NCI-H345 treated with DMSO at 0.1 percent for 48 hours (cell line): Measurements from ENCODE around the gene ZNF232.
A peak's percentile ranks its signal among the peaks of the same experiment; 100 is the strongest.
"Not testable (repeated sequence)": the region's sequence is repeated elsewhere in the genome, so short reads cannot be mapped to it uniquely, and the experiment has no call there.

ENCODE experiments used
- DNase-seq: peaks from one replicate; lab custom pipeline; 2025; ENCODE audit not compliant: unreplicated experiment; lab: John Stamatoyannopoulos, UW

Gene ZNF232

DNA sequence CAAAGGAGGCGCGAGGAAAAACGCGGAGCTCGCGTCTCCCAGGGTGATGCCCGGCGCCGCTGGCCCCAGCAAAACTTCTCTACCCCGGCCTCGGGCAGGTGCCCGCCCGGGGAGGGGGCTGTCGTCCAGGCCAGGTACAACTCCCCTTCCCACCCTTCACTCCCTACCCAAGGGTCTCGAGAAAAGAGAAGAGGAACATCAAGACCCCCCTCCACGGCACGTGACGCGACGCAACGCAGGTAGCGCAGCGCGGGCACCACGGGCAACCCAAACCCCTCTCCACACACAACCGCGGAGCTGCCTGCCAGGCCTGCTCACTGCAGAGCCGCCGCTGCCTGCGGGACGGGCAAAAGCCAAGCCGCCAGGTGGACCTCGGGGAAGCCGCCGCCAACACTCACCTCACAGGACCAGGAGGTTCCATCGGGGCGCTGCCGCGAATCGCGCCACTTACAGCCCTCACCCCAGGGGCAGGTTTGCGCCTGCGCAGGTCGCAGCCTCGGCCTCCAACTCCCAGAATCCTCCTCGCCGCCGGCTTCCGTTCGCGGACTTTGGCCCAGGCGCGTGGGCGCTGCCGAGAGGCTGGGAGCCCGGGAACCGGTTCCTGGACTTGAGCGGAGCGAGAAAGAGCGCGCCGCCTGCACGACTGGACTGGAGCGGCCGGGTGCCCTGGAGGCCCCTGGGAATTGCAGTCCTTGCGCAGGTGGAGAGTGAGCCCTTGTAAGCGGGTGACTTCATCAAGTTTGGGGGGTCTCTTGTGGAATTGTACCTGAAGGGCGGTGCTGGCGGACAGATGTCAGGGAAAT is at the start of gene ZNF232:
Gene ZNF232, minus strand, starts transcription at position 477 of the 803 bp plus-strand sequence. Its CDS starts 56 bp downstream, at position 421.
- peak; percentile 80 for DNase-seq

DNA sequence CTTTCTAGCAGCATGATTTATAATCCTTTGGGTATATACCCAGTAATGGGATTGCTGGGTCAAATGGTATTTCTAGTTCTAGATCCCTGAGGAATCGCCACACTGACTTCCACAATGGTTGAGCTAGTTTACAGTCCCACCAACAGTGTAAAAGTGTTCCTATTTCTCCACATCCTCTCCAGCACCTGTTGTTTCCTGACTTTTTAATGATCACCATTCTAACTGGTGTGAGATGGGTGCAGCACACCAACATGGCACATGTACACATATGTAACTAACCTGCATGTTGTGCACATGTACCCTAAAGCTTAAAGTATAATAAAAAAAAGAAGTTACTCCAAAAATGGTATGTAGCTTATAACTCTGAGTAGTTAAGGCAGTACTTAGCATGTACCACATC is 49.0 kb upstream of the ZNF232 start:
- not testable (repeated sequence) for DNase-seq

DNA sequence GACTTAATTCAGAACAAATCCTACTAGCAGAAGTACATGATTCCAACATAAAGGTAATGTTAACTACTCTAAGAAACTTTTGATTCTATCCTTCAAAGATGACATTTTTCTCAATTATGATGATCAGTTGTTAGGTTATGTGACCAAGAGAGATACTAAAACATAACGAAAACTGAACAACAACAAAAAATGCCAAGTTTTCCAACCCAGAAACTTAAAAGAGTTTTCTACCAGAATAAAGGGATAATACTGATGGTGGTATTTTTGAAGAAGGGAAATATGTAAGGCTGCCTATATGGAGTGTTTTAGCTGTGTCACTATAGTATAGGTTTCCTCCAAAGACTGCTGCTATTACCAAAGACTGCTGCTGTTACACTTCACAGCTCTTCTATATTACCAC is 34.4 kb upstream of the ZNF232 start:
- DNase-seq, result not testable (repeated sequence)

DNA sequence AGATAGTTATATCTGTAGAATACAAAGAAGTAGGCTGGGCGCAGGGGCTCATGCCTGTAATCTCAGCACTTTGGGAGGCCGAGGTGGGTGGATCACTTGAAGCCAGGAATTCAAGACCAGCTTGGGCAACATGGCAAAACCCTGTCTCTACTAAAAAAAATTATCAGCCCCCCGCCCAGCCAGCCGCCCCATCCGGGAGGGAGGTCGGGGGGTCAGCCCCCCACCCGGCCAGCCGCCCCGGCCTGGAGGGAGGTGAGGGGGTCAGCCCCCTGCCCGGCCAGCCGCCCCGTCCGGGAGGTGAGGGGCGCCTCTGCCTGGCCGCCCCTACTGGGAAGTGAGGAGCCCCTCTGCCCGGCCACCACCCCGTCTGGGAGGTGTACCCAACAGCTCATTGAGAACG is 31.2 kb upstream of the ZNF232 start:
- DNase-seq, result not testable (repeated sequence)

DNA sequence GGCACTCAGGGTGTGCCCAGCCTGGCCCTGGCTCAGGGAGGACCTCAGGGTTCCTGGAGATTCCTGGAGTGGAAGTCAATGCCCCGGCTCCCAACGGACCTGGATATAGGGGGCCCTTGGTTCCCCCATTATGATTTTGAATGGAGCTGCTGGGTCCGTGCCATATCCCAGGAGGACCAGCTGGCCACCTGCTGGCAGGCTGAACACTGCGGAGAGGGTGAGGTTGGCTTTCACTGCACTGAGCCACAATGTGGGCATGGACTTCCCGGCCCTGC is 27.7 kb upstream of the ZNF232 start:
- no peak for DNase-seq

DNA sequence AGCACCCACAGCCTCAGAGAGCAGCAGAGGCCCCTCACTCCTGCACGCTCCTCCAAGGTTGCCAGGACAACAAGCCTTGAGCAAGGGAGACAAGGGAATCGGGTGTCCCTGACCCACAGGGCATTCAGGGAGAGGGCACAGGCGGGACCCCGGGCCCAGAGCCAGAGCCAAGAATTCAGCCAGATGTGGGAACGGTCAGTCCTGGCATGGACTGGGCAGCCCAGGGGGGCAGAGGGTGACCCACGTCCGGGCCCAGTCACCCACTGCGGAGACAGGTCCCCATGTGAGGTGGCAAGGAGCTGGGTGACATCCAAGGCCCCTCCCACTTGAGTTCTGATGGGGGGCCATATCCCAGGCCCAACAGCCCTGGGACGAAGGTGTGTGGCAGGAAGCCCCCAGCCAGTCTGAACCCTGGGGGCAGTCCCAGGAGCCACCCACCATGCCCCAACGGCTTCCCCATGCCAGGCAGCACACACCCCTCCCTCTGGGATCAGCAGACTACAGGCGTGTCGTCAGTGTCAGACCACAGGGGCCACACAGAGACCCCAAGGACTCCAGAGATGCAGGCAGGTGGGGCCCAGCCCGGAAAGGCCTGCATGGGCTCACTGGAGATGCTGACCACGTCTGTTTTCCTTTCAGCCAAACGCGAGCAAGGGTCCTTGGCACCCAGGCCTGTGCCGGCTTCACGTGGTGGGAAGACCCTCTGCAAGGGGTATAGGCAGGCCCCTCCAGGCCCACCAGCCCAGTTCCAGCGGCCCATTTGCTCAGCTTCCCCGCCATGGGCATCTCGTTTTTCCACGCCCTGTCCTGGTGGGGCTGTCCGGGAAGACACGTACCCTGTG is 27.2 kb upstream of the ZNF232 start:
- DNase-seq, result no peak

DNA sequence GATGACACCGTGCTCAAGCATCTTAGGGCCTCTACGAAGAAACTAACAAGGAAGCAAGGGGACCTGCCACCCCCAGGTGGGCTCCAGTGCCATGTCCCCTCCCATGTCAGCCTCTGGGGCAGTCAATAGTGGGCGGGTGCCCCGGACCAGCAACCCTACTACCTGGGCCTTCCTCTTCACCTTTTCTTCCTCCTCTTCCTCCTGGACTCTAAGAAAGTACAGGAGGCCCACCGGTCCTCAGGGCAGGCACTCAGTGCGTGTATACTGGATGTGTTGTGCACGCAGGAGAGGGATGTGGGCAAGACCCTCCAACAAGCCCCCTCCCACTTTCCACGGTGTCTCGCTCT is 26.5 kb upstream of the ZNF232 start:
- DNase-seq, result not testable (repeated sequence)

DNA sequence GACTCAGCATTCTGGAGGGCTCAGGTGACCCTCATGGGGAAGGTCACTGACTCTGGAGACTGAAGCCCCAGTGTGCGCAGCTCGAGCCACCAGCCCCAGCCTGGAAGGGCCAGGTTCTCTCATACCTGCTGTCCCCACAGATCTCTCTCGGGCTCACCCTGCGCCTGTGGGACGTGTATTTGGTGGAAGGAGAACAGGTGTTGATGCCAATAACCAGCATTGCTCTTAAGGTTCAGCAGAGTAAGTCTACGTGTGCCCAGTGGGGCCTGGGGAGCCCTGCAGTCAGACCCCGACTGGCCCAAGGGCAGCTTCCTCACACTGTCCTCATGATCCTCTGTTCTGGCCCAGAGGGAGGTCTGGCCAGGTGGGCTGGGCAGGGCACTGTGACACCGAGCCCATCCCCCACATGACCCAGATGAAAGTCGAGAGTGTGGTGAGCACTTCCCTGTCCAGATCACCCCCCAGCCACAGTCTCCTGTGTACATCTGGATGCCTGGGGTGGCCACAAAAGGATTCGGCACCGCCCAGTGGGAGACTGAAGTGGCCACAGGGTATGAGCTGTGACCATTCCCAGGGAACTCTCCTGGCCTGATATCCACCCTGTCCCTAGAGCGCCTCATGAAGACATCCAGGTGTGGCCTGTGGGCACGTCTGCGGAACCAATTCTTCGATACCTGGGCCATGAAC is 26.0 kb upstream of the ZNF232 start:
- DNase-seq, result not testable (repeated sequence)

DNA sequence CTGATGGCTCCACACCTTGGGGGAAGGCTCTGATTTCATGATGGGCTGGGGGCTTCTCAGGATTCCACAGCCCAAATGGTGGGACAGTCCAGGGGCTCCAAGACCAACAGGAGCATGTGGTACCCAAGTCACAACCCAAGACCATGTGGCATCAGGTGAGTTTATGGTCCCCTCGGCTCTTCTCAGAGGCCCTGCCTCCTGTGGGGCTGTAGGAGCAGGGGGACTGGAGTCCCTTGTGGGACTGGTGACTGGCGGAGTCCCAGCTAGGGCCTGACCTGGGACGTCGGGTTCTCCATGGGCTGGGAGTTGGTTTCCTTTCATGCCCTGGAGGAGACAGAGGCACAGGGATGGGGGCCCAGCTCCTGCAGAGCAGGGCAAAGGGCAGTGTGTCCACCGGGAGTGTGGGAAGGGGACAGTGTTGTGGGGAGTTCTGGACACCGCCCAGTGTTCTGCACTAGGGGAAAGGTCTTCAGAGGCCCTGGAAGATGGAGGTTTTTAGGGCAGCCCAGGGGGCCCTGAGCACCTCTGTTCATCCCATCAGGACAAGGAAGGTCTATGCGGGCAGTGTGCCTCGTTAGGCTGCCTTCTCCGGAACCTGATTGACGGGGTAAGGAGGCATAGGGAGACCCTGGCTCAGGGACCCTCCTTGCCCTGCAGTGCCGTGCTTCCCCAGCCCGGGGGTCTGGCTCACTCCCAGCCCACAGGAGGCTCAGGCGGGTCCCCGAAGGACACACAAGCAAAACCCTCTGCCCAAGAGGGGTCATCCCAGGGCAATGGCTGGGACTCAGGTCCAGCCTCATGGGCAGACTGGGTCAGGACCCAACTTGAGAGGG is 25.1 kb upstream of the ZNF232 start:
- DNase-seq, result not testable (repeated sequence)

DNA sequence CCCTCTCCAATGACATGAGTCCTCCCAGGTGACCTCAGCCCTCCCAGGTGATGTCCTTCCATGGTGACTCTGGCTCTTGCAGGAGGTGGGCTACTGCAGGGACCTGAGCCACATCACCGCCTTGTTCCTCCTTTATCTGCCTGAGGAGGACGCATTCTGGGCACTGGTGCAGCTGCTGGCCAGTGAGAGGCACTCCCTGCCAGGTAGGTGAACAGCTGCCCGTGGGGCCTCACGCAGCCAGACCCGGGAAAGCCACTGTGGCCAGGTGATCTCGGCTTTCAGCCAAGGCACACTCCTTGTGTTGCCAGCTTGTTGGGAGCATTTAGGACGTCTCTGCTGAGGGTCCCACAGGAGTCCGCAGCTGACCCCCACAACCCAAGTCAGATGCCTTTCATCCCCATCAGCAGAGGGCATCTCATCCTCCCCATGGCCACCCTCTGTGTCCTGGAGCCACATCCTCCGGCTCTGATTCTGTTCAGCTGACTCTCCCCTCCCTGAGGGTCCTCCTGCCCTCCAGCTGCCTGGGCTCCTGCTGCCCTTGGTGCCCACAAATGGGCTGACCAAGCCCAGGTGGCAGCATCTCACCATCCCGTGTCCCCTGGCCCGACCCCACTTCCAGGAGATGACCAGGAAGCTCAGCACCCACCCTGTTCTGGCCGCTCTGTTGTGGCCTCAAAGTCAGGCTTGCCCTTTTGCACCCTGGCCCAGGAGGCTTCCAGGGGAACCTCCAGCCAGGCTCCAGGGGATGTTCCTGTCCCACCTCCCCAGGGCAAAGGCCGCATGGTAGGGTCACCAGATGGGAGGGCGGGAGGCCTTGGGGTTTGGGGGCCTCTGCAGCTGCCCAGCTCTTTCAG is 24.3 kb upstream of the ZNF232 start:
- DNase-seq, result no peak

DNA sequence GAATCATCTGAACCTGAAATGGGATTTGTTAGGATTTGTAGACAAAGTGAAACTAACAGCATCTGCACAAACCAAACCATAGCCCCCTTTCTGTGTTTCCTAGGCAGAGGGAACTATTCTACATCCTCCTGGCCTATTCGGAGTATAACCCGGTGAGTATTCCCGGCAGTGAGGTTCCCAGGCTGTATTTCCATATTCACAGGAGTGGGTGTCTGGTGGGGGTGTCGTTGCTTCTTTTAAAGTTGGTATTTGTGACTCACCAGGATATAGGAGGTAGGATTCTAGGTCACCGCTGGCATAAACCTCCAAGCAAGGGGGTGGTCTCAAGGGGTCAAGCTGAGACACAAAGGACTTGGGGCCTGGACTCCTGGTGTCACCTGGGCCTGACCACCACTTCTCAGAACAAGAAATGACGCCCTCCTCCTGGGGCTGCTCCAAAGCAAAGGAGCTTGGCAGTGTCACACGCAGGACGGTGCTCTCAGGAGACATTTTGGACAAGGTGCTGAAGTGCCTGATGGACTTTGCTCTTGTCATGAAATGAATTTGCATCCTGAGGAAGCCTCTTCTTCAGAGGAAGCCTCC is 23.5 kb upstream of the ZNF232 start:
- not testable (repeated sequence) for DNase-seq

DNA sequence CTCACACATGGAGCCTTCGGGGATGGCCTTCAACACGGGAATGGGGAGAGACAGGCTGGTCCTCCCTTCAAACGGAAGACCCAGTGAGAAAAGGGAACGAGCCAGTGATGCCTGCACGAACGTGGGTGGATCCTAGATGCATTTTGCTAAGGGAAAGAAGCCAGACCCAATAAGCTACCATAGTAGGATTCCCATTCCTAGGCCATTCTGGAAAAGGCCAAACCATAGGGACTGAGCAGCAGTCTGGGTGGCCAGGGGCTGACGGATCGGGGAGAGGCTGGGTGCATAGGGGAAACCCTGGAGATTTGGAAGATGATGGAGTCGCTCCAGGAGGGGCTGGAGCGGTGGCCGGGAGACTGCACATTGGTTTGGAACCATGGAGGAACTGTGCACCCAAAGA is 22.9 kb upstream of the ZNF232 start:
- DNase-seq, result not testable (repeated sequence)

DNA sequence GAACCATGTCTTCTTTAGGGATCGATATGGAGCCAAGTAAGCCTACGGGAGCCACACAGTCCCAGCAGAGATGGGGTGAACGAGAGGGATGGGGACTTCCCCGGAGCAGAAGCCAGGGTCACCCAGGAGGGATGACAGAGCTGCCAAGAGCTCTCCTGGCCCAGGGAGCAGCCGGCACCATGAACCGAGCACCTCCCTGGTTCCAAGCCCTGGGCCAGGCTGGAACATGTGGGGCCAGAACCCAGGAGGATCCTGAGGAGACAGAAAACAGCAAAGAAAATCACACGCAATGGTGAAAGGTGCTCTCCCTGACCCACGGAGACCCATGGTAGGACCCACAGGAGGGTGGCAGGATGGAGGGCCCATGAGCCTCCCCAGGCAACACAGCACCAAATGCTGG is 22.3 kb upstream of the ZNF232 start:
- not testable (repeated sequence) for DNase-seq

DNA sequence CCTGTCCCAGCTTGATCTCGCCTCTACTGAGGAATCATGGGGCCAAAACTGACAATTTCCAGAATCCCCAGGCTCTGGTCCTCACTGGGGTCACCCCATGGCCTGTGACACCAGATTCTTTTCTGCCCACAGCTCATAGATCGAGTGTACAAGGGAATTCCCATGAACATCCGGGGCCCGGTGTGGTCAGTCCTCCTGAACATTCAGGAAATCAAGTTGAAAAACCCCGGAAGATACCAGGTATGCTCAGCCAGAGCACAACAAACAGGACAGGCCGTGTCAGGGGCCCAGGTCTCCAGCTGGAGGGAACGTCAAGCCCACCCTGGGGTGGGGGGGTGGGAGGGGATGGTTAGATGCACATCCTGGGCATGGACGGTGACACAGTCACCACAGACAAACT is 21.6 kb upstream of the ZNF232 start:
- no peak for DNase-seq

DNA sequence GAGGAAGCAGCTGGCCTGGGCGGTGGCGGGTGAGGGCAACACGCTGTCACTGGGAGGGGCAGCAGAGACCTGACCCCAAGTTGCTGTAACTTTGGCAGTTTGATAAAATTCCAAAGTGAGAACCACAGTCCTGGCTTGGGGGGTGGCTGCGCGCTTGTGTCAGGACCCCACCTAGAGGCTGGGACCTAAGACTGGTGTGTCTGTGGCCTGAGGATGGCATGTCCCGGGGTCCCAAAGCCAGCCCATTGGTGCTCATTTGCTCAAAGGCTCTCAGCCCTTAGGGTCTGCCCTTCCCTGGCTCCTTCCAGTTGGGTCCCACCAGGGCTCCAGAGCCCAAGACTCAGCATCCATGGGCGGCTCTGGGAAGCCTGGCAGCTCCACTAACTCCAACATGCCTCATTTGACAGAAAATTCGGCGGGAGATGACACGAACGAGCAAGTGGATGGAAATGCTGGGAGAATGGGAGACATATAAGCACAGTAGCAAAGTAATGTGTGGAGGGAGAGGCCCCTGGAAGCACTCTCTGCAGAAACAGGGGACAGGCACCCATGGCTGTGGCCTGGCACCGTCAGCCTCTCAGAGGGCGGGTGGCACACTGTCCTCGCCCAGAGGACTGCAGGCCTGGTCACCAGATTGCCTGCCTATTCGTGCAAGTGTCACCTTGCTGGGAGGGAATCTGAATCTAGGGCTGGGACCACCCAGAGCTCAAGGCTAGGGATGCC is 21.0 kb upstream of the ZNF232 start:
- not testable (repeated sequence) for DNase-seq

DNA sequence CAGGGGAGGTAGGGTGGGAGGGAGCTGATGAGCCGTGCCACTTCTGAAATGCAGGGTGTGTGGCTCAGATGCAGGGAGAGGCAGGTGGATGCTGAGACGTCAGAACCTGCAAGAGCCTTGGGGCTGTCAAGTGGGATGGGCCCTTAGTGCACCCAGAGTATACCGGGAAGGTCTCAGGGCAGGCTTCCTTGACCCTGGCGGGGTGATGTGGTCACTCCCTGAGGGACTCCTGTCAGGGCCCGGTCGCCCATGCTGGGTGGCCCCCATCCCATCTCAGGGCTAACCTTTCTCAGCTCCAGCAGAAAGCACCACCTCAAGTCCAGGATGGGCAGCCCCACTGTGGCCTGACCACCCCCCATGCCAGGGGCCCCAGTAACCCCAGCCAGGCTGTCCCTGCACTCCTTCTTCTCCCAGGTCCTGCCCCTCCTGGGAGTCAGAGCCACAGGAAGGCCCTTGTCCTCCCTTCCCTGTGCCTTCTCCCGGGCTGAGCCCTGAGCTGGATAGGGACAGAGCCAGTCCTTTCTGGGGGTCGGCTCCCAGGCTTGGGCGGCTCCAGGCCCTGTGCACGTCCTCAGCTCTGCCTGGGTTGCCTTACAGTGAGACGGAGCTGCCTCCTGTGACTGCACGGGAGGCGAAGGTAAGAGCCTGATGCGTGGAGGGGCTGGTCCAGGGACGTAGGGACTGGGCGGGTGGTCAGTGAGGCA is 20.3 kb upstream of the ZNF232 start:
- DNase-seq, result not testable (repeated sequence)

DNA sequence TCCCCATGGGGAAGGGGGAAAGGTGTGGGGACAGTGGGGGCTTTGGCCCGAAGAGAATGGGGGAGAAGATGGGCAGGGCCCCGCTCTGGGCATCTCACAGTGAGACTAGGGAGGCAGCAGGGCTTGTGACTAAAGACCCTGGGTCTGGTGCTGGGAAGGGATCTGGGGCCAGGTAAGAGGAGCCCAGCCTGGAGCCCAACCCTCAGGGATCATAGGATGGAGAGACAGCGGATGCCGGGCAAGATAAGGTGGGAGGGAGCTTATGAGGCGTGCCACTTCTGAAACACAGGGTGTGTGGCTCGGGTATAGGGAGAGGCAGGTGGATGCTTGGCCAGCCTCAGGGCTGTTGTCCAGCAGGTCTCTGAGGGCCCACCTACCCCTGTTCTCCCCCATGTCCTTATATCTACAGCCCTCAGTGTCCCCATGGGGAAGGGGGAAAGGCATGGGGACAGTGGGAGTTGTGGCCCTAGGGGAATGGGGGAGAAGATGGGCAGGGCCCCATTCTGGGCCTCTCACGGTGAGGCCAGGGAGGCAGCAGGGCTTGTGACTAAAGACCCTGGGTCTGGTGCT is 19.6 kb upstream of the ZNF232 start:
- DNase-seq, result no peak

DNA sequence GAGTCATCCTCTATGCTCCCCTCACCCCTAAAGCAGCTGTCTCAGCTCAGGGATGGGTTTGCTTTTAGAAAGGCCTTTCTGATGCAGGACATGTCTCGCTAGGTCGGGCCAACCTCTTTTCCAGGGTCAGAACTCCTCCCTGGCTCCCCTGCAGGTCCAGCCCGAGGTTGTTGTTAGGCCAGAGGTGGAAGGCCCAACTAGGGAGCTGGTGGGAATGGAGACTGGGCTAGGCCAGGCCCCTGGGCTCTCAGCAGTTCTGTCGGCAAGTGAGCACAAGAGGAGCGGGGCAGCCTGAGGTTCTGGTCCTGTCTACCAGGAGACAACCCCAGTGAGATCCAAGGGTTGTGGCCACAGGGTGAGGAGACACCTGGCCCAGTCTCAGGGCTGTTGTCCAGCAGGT is 19.0 kb upstream of the ZNF232 start:
- not testable (repeated sequence) for DNase-seq
